HepG2 (cell line): ENCODE data around the gene TCF3. TPM values are rescaled to one million over a fixed set of nuclear protein-coding genes. Genes with fewer than 3 reads are reported as not detected.
A peak's percentile ranks its signal among the peaks of the same experiment; 100 is the strongest.

Source experiments
- ATM ChIP-seq: fragments of 450-650 bp; IDR thresholded peaks from 2 replicates; pipeline ENCODE4 v1.7.1; 2017; ENCODE audit warnings: mild to moderate bottlenecking, borderline replicate concordance
- ATRX ChIP-seq: sonication (generic); formaldehyde crosslinking; IDR thresholded peaks from 2 replicates; pipeline ENCODE4 v1.4.0; 2020; ENCODE audit warnings: missing genetic modification reagents, borderline replicate concordance
- BATF2 ChIP-seq: sonication (generic); formaldehyde crosslinking; IDR thresholded peaks from 2 replicates; pipeline ENCODE4 v1.8.0; 2022; ENCODE audit warnings: mild to moderate bottlenecking, missing genetic modification reagents, moderate library complexity
- GATA4 ChIP-seq: sonication (generic); IDR thresholded peaks from 2 replicates; pipeline ENCODE4 v1.6.1; 2016; ENCODE audit warnings: antibody characterized with exemption, low read depth, borderline replicate concordance
- HNRNPLL ChIP-seq: fragments of 200-400 bp; formaldehyde crosslinking; IDR thresholded peaks from 2 replicates; pipeline ENCODE4 v1.6.1; 2017; ENCODE audit warnings: mild to moderate bottlenecking, low read depth, low read length; ENCODE audit not compliant: poor library complexity, severe bottlenecking
- HNRNPUL1 ChIP-seq: fragments of 200-400 bp; formaldehyde crosslinking; IDR thresholded peaks from 2 replicates; pipeline ENCODE4 v1.6.1; 2017; ENCODE audit warnings: low read depth, mild to moderate bottlenecking, low read length, moderate library complexity
- POLR2AphosphoS2 ChIP-seq: IDR thresholded peaks from 2 replicates; pipeline ENCODE4 v1.6.1; 2011; ENCODE audit warnings: low read depth, low read length, improper control_type of control experiment
- POLR2G ChIP-seq: fragments of 200-400 bp; formaldehyde crosslinking; IDR thresholded peaks from 2 replicates; pipeline ENCODE4 v1.6.1; 2018; ENCODE audit warnings: mild to moderate bottlenecking, low read depth, low read length, moderate library complexity
- RBM22 ChIP-seq: fragments of 200-400 bp; formaldehyde crosslinking; optimal IDR thresholded peaks from 2 replicates; pipeline ENCODE3; 2017; ENCODE audit warnings: mild to moderate bottlenecking, low read length, moderate library complexity
- REL ChIP-seq: sonication (generic); formaldehyde crosslinking; conservative IDR thresholded peaks from 2 replicates; pipeline ENCODE4 v1.8.0; 2022; ENCODE audit warnings: mild to moderate bottlenecking, missing genetic modification reagents, moderate library complexity
- SNAPC4 ChIP-seq: sonication (generic); formaldehyde crosslinking; IDR thresholded peaks from 2 replicates; pipeline ENCODE4 v1.4.0; 2020; ENCODE audit warnings: mild to moderate bottlenecking, missing genetic modification reagents
- ZKSCAN5 ChIP-seq: sonication (generic); formaldehyde crosslinking; IDR thresholded peaks from 2 replicates; pipeline ENCODE4 v1.5.1; 2020; ENCODE audit warnings: mild to moderate bottlenecking, missing genetic modification reagents
- ZNF629 ChIP-seq: sonication (generic); formaldehyde crosslinking; conservative IDR thresholded peaks from 2 replicates; pipeline ENCODE4 v1.5.0; 2020; ENCODE audit warnings: missing genetic modification reagents
- ZNF75D ChIP-seq: sonication (generic); formaldehyde crosslinking; IDR thresholded peaks from 2 replicates; pipeline ENCODE4 v1.8.1; 2023; ENCODE audit warnings: missing genetic modification reagents, mild to moderate bottlenecking, borderline replicate concordance
- ZNF782 ChIP-seq: sonication (generic); formaldehyde crosslinking; IDR thresholded peaks from 2 replicates; pipeline ENCODE4 v1.4.0; 2020; ENCODE audit warnings: missing genetic modification reagents, mild to moderate bottlenecking, borderline replicate concordance
- ZNF800 ChIP-seq: sonication (generic); formaldehyde crosslinking; IDR thresholded peaks from 2 replicates; pipeline ENCODE4 v1.4.0; 2020; ENCODE audit warnings: missing genetic modification reagents
- ZSCAN12 ChIP-seq: sonication (generic); formaldehyde crosslinking; IDR thresholded peaks from 2 replicates; pipeline ENCODE4 v1.9.0; 2021; ENCODE audit warnings: mild to moderate bottlenecking, missing genetic modification reagents
- polyA plus RNA-seq, 8 experiments: library from polyadenylated mRNA; depleted of rRNA in 3 of 8; stranded (reverse) in 7 of 8; unstranded in 1 of 8; fragments of >200 nt; fragmentation: Illumina TruSeq in 4 of 8; extraction: Trizol in 4 of 8; gene quantifications; 2 replicates each; pipeline versions ENCODE4 v1.2.1 to v1.2.3, GENCODE V29; 2011 to 2016; ENCODE audit warnings: low read depth in 4 of 8, missing spikeins in 1 of 8, mixed read lengths in 1 of 8; ENCODE audit not compliant: insufficient read depth in 1 of 8
- total RNA-seq, 5 experiments: library from RNA; depleted of rRNA; stranded (reverse); fragments of >200 nt; fragmentation: Illumina TruSeq; extraction: Trizol; gene quantifications; 2 replicates each; pipeline ENCODE4 v1.2.3, GENCODE V29; 2016; ENCODE audit warnings: low read depth in 1 of 5
- TF ChIP-seq, protein P1 (sequence below): sonication (generic); formaldehyde crosslinking; IDR thresholded peaks from 2 replicates; pipeline ENCODE4 v1.5.0; 2020; ENCODE audit warnings: missing genetic modification reagents, mild to moderate bottlenecking, borderline replicate concordance
- TF ChIP-seq, protein P2 (sequence below): IDR thresholded peaks from 2 replicates; pipeline ENCODE4 v1.6.1; 2018; ENCODE audit warnings: missing genetic modification reagents

TCF3 gene
- total and polyA plus RNA-seq, 2 of the 13 experiments (the other 11 are each of a cell fraction or from before 2014, with no cell fraction given) = 51.4 to 53.2 TPM

- TF ChIP-seq, protein P1, sequence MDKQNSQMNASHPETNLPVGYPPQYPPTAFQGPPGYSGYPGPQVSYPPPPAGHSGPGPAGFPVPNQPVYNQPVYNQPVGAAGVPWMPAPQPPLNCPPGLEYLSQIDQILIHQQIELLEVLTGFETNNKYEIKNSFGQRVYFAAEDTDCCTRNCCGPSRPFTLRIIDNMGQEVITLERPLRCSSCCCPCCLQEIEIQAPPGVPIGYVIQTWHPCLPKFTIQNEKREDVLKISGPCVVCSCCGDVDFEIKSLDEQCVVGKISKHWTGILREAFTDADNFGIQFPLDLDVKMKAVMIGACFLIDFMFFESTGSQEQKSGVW (CRISPR knock-in tag) = no peak
- TF ChIP-seq ZKSCAN5 (CRISPR knock-in tag) (no peak), ATM (no peak), ZNF75D (CRISPR knock-in tag) (no peak), SNAPC4 (CRISPR knock-in tag) (0 out of 2 replicates have a peak, but pooled peaks have one; percentile 5), ZSCAN12 (CRISPR knock-in tag) (no peak), ATRX (CRISPR knock-in tag) (no peak), BATF2 (CRISPR knock-in tag) (no peak), HNRNPLL (no peak), POLR2G (peak; percentile 93), HNRNPUL1 (no peak), ZNF800 (0 out of 2 replicates have a peak, but pooled peaks have one; percentile 17), POLR2AphosphoS2 (peak; percentile 83; the same call in 1 of the 2 replicates), ZNF782 (peak; percentile 91), GATA4 (no peak), REL (CRISPR knock-in tag) (no peak), RBM22 (no peak), ZNF629 (CRISPR knock-in tag) (no peak)
- TF ChIP-seq, protein P2, sequence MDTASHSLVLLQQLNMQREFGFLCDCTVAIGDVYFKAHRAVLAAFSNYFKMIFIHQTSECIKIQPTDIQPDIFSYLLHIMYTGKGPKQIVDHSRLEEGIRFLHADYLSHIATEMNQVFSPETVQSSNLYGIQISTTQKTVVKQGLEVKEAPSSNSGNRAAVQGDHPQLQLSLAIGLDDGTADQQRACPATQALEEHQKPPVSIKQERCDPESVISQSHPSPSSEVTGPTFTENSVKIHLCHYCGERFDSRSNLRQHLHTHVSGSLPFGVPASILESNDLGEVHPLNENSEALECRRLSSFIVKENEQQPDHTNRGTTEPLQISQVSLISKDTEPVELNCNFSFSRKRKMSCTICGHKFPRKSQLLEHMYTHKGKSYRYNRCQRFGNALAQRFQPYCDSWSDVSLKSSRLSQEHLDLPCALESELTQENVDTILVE (CRISPR knock-in tag) = 0 out of 2 replicates have a peak, but pooled peaks have one; percentile 27
These were observed 60.2 kb downstream of the TCF3 start (continued) for GRCh38 chr19:1592024-1592754.
